Measurements from ENCODE around the gene PPP2R3B. TPM values are rescaled to one million over a fixed set of nuclear protein-coding genes. Genes with fewer than 3 reads are reported as not detected.

Gene PPP2R3B
- total RNA-seq, 4 donors from 2014 or later, result 4.1 to 16.1 (median 9.4) TPM

DNA sequence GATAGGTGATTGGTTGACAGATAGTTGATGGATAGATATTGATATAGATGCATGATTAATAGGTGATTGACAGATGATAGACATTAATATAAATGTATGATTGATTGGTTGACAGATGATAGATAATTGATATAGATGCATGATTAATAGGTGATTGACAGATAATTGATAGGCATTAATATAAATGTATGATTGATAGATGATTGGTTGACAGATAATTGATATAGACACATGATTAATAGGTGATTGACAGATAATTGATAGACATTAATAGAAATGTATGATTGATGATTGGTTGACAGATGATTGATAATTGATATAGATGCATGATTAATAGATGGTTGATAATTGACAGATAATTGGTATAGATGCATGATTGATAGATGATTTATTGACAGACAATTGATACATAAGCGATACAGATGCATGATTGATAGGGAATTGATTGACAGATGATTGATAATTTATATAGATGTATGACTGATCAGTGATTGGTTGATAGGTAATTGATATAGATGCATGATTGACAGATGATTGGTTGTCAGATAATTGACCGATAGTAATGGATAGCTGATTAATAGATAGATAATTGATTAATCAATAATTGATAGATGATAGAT, 44.9 kb upstream of the PPP2R3B start:
- DNase-seq, result no peak
- Histone ChIP-seq H3K27ac (no peak overlapping the region), H3K27me3 (peaks cover 0 to 9% of the 10 kb centered on the region in 2 donors), H3K4me1 (no peaks in the 10 kb centered on the region), H3K9me3 (no peaks in the 10 kb centered on the region), H3K4me3 (no peak overlapping the region), H3K36me3 (no peaks in the 10 kb centered on the region)
- TF ChIP-seq, protein P1, sequence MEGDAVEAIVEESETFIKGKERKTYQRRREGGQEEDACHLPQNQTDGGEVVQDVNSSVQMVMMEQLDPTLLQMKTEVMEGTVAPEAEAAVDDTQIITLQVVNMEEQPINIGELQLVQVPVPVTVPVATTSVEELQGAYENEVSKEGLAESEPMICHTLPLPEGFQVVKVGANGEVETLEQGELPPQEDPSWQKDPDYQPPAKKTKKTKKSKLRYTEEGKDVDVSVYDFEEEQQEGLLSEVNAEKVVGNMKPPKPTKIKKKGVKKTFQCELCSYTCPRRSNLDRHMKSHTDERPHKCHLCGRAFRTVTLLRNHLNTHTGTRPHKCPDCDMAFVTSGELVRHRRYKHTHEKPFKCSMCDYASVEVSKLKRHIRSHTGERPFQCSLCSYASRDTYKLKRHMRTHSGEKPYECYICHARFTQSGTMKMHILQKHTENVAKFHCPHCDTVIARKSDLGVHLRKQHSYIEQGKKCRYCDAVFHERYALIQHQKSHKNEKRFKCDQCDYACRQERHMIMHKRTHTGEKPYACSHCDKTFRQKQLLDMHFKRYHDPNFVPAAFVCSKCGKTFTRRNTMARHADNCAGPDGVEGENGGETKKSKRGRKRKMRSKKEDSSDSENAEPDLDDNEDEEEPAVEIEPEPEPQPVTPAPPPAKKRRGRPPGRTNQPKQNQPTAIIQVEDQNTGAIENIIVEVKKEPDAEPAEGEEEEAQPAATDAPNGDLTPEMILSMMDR (IDR thresholded peaks at IDR 0.05), result no peak
- TF ChIP-seq POLR2A (IDR thresholded peaks at IDR 0.05), result no peak
- intact Hi-C loops (cut with DNase I; ENCODE audit: low total_unique reads), result no loop called here

- peaks cover 0 to 11% of the 10 kb centered on the region in 2 donors for H3K27me3 ChIP-seq
- DNase-seq, result no peak
- no peak overlapping the region for H3K27ac ChIP-seq
- intact Hi-C loops (cut with DNase I; ENCODE audit: low total_unique reads), result no loop called here
- H3K36me3 ChIP-seq, result no peaks in the 10 kb centered on the region
- H3K4me3 ChIP-seq, result no peak overlapping the region
- no peaks in the 10 kb centered on the region for H3K4me1 ChIP-seq
- no peaks in the 10 kb centered on the region for H3K9me3 ChIP-seq
- TF ChIP-seq, protein P1 (IDR thresholded peaks at IDR 0.05), result no peak
- TF ChIP-seq POLR2A (IDR thresholded peaks at IDR 0.05), result no peak
Observed at GRCh38 chrX:431056-431455, 44.3 kb upstream of the PPP2R3B start.

DNA sequence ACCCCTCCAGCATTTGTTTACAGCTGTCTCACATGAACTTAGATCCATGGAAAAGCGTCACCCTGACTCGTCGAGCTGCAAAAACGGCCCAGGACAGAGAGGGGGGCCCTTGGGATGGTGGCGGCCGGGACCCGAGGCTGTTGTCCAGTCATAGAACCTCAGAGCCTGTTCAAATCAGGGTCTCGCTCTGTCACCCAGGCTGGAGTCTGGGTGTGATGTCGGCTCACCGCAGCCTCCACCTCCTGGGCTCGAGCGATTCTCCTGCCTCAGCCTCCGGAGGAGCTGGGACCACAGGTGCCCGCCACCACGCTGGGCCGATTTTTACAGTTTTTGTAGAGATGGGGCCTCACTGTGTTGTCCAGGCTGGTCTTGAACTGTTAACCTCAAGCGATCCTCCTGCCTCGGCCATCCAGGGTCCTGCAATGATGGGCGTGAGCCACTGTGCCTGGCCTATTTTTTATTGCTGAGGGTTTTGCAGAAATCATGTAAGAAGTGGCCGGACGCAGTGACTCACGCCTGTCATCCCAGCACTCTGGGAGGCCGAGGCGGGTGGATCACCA, 42.6 kb upstream of the PPP2R3B start:
- H3K4me1 ChIP-seq, result no peaks in the 10 kb centered on the region
- H3K27me3 ChIP-seq, result peaks cover 0 to 11% of the 10 kb centered on the region in 2 donors
- no peak for DNase-seq
- no peak overlapping the region for H3K27ac ChIP-seq
- no peak overlapping the region for H3K4me3 ChIP-seq
- intact Hi-C loops (cut with DNase I; ENCODE audit: low total_unique reads), result no loop called here
- TF ChIP-seq POLR2A (IDR thresholded peaks at IDR 0.05), result no peak
- TF ChIP-seq, protein P1 (IDR thresholded peaks at IDR 0.05), result no peak
- no peaks in the 10 kb centered on the region for H3K36me3 ChIP-seq
- no peaks in the 10 kb centered on the region for H3K9me3 ChIP-seq

DNA sequence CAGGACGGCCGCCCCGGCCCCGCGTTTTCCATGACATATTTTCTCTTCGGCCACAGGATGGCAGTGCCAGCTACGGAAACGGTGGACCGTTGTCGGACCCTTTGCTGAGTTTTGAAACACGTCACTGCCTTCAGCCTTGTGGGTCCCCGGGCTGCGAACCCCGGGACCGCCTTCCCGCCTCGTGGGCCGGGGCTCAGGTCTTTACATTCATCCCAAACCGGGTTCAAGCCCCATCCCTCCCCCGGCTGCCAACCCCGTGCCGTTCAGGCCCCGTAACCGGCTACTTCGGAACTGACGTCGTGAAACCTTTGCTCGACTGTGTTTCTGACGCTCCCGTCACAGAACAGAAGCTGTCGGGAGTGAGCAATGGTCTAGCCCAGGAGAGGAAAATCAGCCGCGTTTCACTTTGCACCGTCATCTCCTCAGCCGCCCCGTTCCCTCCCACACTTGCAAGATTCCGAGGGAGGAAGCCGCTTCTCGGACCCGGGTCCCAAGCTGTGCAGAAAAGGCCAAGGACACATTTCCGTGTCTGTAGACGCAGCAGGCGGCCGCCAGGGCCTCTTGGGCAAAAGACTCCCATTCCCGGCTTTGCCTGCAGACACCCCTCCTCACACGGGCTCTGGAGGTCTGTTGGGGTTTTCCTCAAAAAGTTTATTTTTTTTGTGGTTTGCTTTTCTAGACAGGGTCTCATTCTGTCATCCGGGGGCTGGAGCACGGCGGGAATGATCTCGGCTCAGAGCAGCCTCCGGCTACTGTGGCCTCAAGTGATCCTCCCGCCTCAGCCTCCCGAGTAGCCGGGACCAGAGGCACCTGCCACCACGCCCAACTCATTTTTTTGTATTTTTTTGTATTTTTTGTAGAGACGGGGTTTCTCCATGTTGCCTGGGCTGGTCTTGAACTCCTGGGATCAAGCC, 41.4 kb upstream of the PPP2R3B start:
- Histone ChIP-seq H3K9me3 (no peaks in the 10 kb centered on the region), H3K4me3 (no peak overlapping the region), H3K27ac (no peak overlapping the region), H3K27me3 (peaks cover 0 to 11% of the 10 kb centered on the region in 2 donors), H3K36me3 (no peaks in the 10 kb centered on the region), H3K4me1 (no peaks in the 10 kb centered on the region)
- TF ChIP-seq POLR2A (IDR thresholded peaks at IDR 0.05), result no peak
- TF ChIP-seq, protein P1 (IDR thresholded peaks at IDR 0.05), result no peak
- no peak for DNase-seq
- intact Hi-C loops (cut with DNase I; ENCODE audit: low total_unique reads), result no loop called here

DNA sequence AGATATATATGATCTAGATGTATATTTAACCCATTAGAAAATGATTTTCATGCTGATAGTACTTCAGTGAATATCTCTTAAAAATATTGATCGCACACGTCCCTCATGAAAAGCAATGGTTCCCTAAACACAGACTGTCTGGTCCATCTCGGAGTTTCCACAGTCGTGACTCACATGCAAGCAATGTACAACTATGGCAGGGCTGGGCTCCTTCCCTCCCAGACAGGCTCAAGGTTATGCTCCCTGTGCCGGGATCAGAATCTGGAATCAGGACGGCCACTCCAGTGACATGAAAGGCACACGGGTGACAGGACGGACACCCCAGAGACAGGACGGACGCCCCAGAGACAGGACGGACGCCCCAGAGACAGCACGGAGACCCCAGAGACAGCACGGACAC, 40.2 kb upstream of the PPP2R3B start:
- TF ChIP-seq, protein P1 (IDR thresholded peaks at IDR 0.05), result no peak
- no peak for TF ChIP-seq POLR2A (IDR thresholded peaks at IDR 0.05)
- Histone ChIP-seq H3K9me3 (no peaks in the 10 kb centered on the region), H3K36me3 (no peaks in the 10 kb centered on the region), H3K4me3 (no peak overlapping the region), H3K27me3 (peaks cover 0 to 11% of the 10 kb centered on the region in 2 donors), H3K4me1 (no peaks in the 10 kb centered on the region), H3K27ac (no peak overlapping the region)
- intact Hi-C loops (cut with DNase I; ENCODE audit: low total_unique reads), result no loop called here
- DNase-seq, result no peak
